Activated naive CD4-positive, alpha-beta T cell (primary cell): Measurements from ENCODE around the gene THOC5.
"Not testable (repeated sequence)": the region's sequence is repeated elsewhere in the genome, so short reads cannot be mapped to it uniquely, and the experiment has no call there.

Experiments used
- DNase-seq, 4 experiments: peaks; one replicate each; lab custom pipeline; 2025; lab: John Stamatoyannopoulos, UW

THOC5 gene

DNA sequence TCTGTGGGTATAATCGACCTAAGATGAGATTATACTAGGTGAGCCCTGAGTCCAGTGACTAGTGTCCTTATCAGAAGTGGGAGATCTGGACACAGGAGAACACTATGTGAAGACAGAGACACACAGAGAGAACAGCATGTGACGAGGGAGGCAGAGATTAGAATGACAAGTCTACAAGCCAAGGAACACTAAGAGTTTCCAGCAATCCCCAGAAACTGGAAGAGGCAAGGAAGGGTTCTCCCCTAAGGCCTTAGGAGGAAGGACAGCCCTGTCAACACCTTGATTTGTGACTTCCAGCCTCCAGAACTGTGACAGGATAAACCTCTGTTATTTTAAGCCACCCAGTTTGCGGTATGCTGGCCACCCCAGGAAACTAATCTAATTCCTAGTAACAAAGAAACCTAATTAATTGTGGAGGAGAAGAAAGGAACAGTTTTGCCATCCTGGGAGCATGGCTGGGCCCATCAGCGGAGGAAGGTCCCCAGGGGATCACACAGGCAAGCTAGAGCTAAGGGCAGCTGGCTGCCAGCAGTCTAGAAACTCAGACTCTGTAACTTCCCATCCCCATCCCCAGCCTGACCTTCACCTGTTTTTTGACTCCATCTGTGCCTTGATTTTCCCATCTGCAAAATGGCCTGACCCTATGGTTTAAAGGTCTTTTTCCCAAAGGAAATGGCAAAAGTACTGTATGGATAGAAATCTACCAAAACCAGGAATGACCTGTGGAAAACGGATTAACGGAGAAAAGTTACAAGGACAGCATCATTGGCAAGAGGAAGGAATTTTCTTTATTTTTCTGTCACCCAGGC, 10.3 kb upstream of the THOC5 start:
- DNase-seq = no peak

DNA sequence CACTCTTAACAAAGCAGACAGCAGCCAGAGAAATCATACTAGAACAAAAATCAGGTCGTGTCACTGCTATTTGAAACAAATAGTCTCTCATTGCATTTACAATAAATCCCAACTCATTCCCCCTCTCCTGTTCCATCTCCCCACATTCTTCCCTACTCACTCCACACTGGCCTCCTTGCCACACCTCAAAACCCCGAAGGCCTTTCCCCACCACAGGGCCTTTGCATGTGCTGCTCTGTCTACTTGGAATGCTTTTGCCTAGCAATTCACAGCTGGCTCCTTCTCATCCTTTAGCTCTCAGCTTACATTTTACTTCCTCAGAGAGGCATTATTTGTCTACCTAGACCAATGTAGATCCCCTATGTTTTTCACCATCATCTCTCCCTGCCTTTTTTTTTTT, 6.3 kb upstream of the THOC5 start:
- DNase-seq = no peak

DNA sequence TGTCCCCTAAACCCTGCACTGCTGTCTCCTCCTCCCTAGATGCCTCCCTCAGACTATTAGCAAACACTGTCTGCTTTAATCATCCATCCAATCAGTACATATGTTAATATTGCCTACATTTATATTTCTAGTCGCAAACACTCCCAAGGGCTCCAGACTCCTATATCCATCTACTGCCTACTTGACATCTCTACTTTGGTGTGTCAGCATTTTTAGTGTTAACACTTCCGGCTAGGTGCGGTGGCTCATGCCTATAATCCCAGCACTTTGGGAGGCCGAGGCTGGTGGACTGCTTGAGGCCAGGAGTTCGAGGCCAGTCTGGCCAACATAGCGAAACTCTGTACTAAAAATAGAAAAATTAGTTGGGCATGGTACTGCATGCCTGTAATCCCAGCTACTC, 5.5 kb upstream of the THOC5 start:
- no peak for DNase-seq

DNA sequence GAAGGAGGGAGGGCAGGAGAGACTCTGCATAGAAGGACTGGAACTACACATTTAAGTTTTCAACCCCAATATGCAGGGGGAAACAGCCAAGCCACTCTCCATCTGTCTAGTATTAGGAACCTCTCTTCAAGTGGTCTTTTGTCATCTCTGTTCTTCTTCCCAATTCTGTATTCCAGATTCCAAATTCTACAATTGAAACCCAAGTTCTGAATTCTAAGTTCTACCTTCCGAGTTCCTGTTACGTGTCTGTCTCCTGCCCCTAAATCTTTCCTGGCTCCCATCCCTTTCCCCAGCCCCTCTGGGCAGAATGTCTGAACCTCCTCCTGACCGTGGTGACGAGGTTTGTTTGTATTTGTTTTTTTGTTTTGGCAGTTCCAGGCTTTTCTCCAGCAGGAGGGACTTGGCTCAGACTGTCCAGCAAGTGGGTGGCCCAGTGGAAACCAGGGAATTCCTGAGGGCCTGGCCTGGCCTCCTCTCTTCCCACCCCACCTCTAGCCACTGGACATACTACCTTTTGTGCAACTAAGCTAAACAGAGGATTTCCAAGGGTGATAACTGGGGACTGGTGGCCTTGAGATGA, 1.6 kb upstream of the THOC5 start:
- DNase-seq = no peak

DNA sequence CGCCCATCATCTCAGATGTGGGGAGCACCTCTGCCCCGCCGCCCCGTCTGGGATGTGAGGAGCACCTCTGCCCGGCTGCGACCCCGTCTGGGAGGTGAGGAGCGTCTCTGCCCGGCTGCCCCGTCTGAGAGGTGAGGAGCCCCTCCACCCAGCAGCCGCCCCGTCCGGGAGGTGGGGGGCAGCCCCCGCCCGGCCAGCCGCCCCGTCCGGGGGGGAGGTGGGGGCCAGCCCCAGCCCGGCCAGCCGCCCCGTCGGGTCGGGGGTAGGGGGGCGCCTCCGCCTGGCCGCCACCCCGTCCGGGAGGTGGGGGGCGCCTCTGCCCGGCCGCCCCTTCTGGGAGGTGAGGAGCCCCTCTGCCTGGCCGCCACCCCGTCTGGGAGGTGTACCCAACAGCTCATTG, 1.2 kb downstream of the THOC5 start:
- DNase-seq = not testable (repeated sequence)

DNA sequence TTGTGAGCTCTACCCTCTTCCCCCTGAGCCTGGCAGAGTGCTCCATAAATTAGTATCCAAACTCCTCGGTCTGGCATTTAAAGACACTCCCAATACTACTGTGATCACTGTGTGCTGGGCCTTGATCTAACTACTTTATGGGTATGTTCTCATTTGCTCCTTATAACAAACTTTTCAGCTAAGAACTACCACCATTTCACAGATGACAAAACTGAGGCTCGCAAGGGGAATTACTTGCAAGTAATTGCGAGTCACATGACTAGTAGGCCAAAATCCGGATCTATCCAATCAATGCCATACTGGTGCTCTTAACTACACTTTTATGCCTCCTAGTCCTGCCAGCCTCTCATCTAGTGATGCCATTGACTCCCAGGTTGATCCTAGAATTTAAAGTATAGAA, 3.6 kb downstream of the THOC5 start:
- no peak for DNase-seq

DNA sequence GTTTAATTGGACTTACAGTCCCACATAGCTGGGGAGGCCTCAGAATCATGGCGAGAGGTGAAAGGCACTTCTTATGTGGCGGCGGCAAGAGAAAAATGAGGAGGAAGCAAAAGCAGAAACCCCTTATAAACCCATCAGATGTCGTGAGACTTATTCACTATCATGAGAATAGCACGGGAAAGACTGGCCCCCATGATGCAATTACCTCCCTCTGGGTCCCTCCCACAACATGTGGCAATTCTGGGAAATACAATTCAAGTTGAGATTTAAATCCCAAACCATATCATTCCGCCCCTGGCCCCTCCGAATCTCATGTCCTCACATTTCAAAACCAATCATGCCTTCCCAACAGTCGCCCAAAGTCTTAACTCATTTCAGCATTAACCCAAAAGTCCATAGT, 8.5 kb downstream of the THOC5 start:
- DNase-seq = not testable (repeated sequence)

DNA sequence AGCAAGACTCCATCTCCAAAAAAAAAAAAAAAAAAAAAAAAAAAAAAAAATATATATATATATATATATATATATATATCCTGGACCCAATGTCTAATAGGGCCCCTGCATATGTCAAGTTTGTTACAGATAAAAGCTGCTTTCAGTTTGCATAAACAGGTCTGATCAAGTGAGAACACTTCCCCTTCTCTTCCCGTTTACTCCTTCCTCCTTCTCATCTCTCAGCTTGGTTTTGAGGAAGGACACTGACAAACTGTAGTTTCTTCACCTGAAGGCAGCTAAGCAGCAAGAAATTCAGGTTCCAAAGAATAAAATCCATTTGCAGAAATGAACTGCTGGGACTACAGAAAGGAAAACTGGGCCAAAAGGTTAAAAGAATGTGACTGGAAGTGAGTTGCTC, 11.7 kb downstream of the THOC5 start:
- no peak for DNase-seq

DNA sequence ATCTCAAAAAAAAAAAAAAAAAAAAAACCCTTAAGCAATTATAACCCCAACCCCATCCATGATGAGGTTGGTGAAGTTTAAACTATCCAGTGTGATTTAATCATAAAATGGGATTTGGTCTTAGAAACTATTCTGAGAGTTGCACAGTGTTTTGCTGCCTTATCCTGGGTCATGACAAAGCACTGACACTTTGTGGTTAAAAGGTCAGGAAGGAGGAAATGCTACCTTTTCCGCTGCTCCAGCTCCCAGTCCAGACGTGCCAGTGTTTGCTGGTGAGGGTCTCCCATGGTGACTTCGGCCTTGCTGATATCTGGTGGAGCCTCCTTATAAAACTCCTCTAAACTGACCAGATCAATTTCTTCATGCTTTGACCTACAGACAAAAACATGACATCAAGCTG, 14.5 kb downstream of the THOC5 start:
- no peak for DNase-seq

DNA sequence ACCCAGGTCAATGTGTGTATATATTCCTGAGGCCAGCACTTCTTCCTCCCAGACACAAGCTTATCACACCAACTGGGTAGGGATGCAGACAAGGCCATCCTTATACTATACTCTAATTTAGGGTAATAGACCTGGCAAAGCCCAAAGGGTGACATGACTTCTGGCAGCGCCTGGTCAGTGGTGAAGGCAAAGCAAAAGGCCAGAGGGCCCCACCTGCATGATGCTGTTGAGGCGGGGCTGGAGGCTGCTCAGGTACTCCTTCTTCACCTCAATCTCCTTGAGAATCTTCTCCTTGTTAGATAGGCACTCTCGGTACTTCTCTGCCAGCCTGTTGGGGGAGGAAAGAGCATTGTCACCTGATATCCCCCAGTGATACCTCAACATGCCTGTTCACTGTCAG, 17.1 kb downstream of the THOC5 start:
- DNase-seq = no peak

DNA sequence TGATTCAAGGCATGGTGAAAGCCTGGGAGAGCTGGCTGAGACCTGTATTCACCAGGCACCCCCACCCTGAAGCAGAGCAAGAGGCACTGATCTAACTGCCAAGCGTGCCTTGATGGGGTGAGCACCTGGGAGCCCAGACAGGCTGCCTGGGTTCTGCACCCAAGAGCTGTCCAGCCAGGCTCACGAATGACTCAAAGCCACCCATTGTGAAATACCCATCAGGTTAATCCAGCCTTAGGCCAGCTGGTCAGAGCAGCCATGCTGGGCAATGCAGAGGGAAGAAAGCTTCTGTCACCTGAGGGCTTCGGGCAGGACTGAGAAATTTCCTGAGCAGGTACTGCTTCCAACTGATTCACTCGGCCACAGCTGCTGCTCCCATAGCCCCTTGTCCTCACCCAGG, 22.1 kb downstream of the THOC5 start:
- DNase-seq = no peak

DNA sequence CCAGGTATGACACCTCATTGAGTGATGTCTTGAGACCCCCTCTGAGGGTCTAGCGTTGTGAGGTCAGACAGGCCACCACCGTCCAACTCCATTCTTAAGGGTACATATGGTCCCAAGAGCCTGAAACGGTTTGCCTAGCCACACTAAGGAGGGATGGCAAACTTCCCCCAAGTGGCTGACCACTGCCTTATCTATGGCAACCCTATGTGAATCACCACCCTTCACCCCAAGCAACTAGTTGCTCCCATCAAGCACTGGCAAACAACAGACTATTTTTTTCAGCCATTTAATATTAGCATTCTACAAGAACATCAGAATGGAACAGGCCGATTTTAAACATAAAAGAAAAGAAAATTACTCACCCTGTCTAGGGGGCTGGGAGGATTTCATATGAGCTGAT, 22.8 kb downstream of the THOC5 start:
- DNase-seq = no peak

DNA sequence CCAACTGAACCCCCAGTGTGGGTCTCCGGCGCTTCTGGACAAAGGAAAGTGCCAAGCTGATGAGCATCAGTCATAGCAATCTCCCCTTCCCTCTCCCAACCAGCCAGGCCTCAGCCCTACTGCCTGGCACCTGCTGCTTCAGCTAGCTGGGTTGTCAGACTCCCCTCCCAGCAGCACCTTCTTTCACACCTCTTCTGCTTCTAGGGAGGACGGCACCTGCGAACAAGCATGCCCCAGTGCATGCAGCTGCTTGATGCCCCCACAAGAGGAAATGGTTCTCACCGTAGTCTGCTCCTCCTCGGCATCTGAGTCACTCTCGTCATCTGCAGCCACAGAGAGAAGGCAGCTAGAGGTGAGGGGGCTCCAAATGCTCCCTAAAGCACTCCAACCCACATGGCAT, 25.4 kb downstream of the THOC5 start:
- no peak for DNase-seq

DNA sequence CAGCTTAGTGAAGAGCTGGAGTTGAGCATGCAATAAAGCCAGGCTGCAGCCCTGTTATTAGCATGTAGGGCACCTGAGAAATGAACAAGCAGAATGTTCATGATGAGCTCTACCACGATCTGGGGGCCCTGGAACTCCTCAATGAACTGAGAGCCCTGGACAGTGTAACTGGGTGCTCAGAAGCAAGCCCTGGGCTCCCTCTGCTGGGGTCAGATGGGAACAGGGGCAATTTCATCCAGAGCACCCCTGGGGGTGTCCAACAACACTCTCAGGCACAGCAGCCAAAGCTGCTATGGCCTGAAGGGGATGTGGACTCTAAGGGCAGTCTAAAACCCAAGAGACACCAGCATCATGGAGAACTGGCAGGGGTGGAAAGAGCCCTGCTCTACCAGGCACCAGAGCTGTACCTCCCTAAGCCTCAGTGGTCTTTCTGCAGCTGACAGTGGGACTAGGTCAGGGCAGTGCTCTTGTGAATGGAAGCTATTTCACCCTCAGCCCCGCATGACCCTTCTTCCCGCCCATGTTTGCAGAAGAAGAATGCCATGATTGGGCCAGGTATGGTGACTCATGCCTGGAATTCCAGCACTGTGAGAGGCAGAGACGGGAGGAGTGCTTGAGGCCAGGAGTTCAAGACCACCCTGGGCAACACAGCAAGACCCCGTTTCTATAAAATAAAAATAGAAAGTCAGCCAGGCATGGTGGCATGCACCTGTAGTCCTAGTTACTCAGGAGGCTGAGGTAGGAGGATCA, 28.9 kb downstream of the THOC5 start:
- DNase-seq = no peak

DNA sequence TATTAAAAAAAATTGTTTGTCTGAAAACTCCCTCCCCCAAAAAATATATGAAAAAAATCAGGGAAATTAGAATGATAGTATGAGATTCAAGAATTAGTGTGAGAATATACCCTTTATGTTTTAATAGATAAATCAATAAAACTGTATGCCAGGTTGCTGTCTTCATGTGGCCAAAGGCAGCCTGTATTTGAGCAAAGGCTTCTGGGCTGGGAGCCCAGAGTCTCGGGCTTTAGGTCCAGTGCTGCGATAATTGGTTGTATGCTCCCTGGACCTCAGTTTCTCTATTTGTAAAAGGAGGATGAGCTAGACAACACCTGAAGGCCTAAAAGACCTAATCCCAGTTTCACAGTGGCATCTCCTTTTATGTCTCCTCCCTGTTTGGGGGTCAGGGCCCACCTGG, 29.8 kb downstream of the THOC5 start:
- DNase-seq = no peak

DNA sequence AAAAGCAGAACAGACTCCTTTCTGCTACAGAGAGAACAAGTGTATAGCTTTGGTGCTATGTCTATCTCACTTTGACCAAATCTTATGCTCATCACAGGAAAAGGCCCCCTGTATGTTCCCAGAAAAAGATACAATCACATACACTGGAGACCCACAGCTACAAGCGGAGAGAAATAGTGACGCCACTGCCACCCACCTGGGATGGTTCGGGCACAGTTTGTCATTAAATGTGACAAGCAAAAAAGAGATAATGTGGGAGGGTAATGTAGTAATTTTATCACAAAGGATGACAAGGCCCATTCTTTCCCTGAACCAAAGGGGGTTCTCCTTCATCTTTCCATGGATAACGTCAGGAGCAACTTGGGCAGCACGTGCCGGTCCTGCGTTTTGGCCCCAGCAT, 32.0 kb downstream of the THOC5 start:
- no peak for DNase-seq

DNA sequence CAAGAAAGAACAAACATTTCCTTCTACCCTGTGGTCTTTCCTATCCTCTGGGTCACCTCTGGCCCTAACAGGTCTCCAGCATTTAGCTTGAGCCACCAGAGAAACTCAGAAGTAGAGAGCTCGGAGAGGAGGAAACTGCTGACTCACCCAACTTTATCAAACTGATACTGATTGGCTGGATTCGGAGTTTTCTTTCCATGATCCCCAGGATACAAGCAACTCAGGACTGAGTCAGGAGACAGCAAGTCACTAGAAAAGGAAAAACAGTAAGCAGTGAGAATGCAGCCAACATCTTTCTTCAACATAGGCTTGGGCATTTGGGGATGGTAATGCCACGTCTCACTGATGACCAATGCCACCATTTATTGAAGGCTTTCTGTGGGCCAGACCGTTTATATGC, 32.7 kb downstream of the THOC5 start:
- DNase-seq = no peak

DNA sequence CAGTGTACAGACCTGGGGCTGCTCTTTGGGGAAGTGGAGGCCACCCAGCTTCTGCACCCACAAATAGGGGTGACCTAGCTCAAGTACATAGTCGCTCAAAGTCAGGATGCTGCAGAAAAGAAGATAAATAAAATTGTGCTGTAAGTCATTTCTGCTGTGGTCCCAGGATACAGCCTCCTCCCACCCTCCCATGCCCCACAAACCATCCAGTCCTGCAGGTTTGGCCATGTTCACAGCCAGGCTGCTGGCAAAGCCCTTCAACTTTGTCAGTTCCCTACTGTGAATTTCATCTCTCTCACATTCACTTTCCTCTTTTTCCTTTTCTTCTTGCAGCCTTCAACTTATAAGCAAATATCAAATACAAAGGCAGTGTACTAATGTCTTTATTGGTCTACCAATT, 33.6 kb downstream of the THOC5 start:
- no peak for DNase-seq

DNA sequence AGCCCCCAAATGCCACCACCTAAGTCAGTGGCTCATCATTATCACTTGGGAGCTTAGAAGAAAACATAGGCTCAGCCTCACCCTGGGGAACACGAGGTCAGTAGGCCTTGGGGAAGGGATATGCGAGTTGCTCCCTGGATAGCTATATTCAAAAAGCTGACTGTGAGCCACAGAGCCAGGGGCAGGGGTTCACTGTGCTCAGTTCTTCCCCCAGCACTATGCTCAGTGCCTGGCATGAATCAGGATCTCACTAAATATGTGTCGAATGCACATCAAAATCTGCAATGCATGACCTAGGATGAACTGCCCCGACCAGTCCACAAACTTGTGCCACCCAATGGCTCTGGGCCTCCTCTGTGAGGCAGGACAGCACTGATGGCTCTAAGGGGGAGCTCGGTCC, 35.1 kb downstream of the THOC5 start:
- no peak for DNase-seq

DNA sequence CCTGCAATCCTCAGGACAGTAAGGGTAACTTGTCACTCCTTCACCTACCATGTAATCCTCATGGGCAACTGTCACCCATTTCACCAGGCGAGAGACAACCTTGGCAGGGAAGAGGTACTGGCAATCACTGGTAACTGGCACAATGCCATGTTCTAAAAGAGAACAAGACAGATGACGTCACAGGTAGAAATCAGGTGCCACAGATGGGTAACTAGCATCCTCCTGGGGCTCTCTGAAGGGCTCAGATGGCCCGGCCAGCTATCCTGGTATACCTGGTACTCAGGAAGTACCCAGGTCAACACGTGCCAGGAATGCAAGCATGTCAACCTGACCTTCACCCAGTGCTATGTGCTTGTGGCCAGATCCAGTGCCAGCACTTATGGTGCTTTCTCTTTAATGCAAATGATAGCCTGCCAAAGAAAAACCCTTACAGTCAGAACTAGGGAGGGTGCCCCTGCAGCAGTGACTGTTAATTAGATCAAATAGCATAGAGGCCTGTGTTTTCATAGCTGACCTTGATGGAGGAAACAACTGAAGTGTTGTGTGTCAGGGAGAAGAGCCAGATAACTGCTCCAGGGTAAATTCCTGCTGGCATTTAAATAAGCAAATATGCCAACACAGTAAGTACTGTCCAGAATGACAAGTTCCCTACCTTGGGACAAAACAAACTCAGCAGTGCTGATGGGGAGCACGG, 36.2 kb downstream of the THOC5 start:
- no peak for DNase-seq

DNA sequence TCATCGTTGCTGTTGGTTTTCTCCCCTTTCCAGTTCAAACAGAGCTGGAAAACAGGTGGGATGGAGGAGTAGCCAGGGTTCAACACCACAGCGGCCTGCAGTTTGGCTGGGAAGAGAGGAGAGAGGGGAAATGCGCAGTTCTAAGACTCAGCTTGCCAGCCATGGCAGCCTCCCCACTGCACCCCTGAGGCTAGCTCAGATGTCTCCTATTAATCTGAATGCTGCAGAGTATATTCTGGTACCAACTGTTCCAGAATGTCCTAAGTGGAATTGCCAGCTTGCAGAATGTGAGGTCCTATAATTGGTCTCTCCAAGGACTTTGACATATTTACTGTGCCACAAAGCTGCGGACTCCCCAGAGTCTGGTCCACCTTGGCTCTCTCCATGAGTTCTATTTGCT, 41.5 kb downstream of the THOC5 start:
- no peak for DNase-seq

DNA sequence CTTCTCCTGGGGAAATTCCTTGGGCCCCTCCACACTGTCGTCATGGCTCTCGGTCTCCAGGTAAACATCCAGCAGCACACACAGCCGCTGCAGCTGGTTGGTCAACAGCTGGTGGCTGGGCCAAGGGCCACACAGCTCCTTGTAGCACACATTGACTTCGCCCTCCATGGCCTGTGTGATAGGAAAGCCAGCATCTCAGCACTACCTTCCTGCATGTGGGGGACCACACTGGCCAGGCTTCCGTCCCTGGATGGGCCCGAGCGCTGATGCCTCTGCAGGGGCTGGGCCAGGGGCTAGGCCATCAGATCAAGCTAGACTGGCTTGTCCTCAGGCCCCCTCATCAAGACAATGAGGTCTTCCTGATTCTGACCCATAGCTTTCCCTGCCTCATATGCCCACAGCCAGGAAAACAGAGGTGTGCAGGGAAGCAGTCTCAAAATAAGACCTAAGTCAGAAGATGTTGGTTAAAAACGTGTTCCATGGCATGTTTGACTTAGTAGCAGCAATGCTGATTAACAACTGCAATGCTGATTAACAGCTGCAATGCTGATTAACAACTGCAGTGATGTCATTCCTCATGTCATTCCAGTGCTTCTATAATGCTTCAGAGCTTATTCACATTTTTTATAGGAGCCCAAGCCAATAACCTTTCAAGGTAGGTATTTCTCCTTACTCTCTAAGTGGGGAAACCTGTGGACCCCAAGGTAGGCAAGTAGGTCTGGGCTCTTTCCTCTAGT, 42.3 kb downstream of the THOC5 start:
- no peak for DNase-seq
